Neural progenitor cell (in vitro differentiated cells): Measurements from ENCODE around the gene CCNE1.

ENCODE experiments used
- EZH2 ChIP-seq: fragments of 200-600 bp; sonication (generic); IDR thresholded peaks from 2 replicates; pipeline ENCODE4 v1.6.1; 2017; ENCODE audit warnings: antibody characterized with exemption, mild to moderate bottlenecking, moderate library complexity
- TF ChIP-seq, protein P1 (sequence below): fragments of 200-600 bp; sonication (generic); IDR thresholded peaks from 2 replicates; pipeline ENCODE4 v1.5.1; 2017; ENCODE audit warnings: antibody characterized with exemption, mild to moderate bottlenecking

DNA sequence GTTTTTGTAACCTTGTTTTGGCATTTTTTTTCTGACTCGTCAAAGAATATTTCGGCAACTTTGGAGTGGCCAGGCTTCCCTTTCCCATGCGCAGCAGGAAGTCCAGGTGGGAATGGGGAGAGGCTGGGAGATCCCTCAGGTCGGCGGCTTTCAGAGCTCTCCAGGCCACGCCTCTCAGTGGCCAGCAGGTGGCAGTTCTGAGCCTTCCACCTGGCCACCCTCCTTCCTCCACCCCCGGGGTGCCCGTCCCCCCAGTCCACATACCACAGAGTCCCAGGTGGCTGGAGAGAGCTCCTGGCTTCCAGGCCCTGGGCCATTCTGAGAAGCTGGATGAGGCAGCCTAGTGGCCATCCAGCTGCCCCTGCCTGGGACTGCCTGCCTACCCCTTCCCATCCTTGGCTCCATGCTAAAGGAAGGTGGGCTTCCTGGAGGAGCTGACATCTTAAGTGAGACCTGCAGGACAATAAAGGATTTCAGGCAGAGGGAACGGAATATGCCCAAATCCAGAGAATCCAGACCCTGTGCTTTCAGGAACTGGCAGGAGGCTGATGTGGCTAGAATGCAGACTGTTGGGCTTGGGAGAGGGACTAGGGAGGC lies 46.3 kb downstream of the CCNE1 start:
- TF ChIP-seq, protein P1, sequence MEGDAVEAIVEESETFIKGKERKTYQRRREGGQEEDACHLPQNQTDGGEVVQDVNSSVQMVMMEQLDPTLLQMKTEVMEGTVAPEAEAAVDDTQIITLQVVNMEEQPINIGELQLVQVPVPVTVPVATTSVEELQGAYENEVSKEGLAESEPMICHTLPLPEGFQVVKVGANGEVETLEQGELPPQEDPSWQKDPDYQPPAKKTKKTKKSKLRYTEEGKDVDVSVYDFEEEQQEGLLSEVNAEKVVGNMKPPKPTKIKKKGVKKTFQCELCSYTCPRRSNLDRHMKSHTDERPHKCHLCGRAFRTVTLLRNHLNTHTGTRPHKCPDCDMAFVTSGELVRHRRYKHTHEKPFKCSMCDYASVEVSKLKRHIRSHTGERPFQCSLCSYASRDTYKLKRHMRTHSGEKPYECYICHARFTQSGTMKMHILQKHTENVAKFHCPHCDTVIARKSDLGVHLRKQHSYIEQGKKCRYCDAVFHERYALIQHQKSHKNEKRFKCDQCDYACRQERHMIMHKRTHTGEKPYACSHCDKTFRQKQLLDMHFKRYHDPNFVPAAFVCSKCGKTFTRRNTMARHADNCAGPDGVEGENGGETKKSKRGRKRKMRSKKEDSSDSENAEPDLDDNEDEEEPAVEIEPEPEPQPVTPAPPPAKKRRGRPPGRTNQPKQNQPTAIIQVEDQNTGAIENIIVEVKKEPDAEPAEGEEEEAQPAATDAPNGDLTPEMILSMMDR = peak; percentile 70
- no peak for TF ChIP-seq EZH2
